ENCODE measurements around the gene LRP1. TPM values are rescaled to one million over a fixed set of nuclear protein-coding genes. Genes with fewer than 3 reads are reported as not detected.

Gene LRP1
- total and polyA plus RNA-seq, 2 of the 13 experiments (the other 11 are each of a cell fraction or from before 2014, with no cell fraction given), result 14.7 to 30.8 TPM

GRCh38 chr12:57154804-57155434 is 26.6 kb downstream of the LRP1 start (continued):
- no peak for TF ChIP-seq DDIT3 (CRISPR knock-in tag; IDR thresholded peaks at IDR 0.05)

- BruUV-seq (replicated peaks), result no TSS peak
- no peak for ATAC-seq
- Histone ChIP-seq H3K27ac (ENCODE audit: extremely low read length, insufficient read depth, low read length) (no peak overlapping the region), H4K20me1 (ENCODE audit: insufficient read depth, low read length) (no peaks in the 10 kb centered on the region; the same call in 1 of the 2 replicates), H3K9me3 (ENCODE audit: low read length) (no peaks in the 10 kb centered on the region), H3K36me3 (replicated peaks in 1 of 2; ENCODE audit: control insufficient read depth in 1 of 2, insufficient read depth in 2 of 2, low read length in 2 of 2) (peaks cover 65 to 81% of the 10 kb centered on the region in 2 experiments), H3K27me3 (ENCODE audit: control insufficient read depth in 1 of 2, insufficient read depth in 2 of 2, low read length in 2 of 2) (no peaks in the 10 kb centered on the region), H3K4me1 (ENCODE audit: insufficient read depth, low read length) (peaks cover 38% of the 10 kb centered on the region), H3K79me2 (ENCODE audit: insufficient read depth, low read length) (no peaks in the 10 kb centered on the region), H3K4me3 (replicated peaks in 1 of 3; ENCODE audit: insufficient read depth in 1 of 3, low read depth in 2 of 3, low read length in 3 of 3) (no peak overlapping the region), H3K4me2 (ENCODE audit: low read depth, low read length) (no peak overlapping the region), H2AFZ (ENCODE audit: low read length) (no peak overlapping the region), H3K9ac (ENCODE audit: insufficient read depth, low read depth, low read length) (no peak overlapping the region)
- intact Hi-C loops (cut with micrococcal nuclease; ENCODE audit: unreplicated experiment), result no loop called here
- in situ Hi-C loops (cut with HindIII; ENCODE audit: extremely low pct_ligation_motif_present, low pct_unique_long_range_greater_than_20kb), result no loop called here
- DNase-seq (ENCODE audit: low spot score), result no peak
- ChIA-PET POLR2A (interaction anchor here (2.9 to 3.0 kb wide), 2 partner anchors 8 to 29 kb away, joined by 11 to 15 read pairs; partner anchors contain the start of gene LRP1), CTCF (ENCODE audit: low intra/inter-chr PET ratio, low total read pairs) (no interaction called here)
- no peak for FAIRE-seq
- WGBS (ENCODE audit: low lambda C conversion rate), result 98% methylated on average over 16 of the region's 16 CpGs
- TF ChIP-seq AKNA (CRISPR knock-in tag; IDR thresholded peaks at IDR 0.05; ENCODE audit: borderline replicate concordance), result no peak
- TF ChIP-seq ARHGAP35 (CRISPR knock-in tag; IDR thresholded peaks at IDR 0.05; ENCODE audit: borderline replicate concordance), result no peak
- no peak for TF ChIP-seq THRA (CRISPR knock-in tag; IDR thresholded peaks at IDR 0.05; ENCODE audit: borderline replicate concordance)
- TF ChIP-seq CBX2 (IDR thresholded peaks at IDR 0.05; ENCODE audit: low read depth, low read length), result no peak
- TF ChIP-seq CBX2 (CRISPR knock-in tag; IDR thresholded peaks at IDR 0.05; ENCODE audit: low read depth), result no peak
- no peak for TF ChIP-seq MATR3 (CRISPR knock-in tag; IDR thresholded peaks at IDR 0.05)
- TF ChIP-seq ZBTB3 (CRISPR knock-in tag; IDR thresholded peaks at IDR 0.05; ENCODE audit: borderline replicate concordance, low read depth), result no peak
- TF ChIP-seq ZNF317 (CRISPR knock-in tag; IDR thresholded peaks at IDR 0.05), result no peak
- TF ChIP-seq ZNF747 (CRISPR knock-in tag; IDR thresholded peaks at IDR 0.05; ENCODE audit: borderline replicate concordance), result no peak
- TF ChIP-seq ZNF101 (CRISPR knock-in tag; IDR thresholded peaks at IDR 0.05; ENCODE audit: borderline replicate concordance, low read depth), result no peak
- no peak for TF ChIP-seq ZNF234 (CRISPR knock-in tag; conservative IDR thresholded peaks at IDR 0.05)
- TF ChIP-seq ZNF790 (CRISPR knock-in tag; IDR thresholded peaks at IDR 0.05; ENCODE audit: borderline replicate concordance), result no peak
Observed at GRCh38 chr12:57156701-57157403, 28.6 kb downstream of the LRP1 start.

Data from HepG2 (cell line).